ENCODE measurements around the gene PRKCZ.
A peak's percentile ranks its signal among the peaks of the same experiment; 100 is the strongest.

The PRKCZ gene

GRCh38 chr1:2188336-2188735 is 138.1 kb downstream of the PRKCZ start:
- H3K27me3 ChIP-seq (ENCODE audit: control insufficient read depth in 2 of 2, insufficient read depth in 2 of 2, low read length in 2 of 2) = no peaks in the 10 kb centered on the region
- no peak overlapping the region for H3K9ac ChIP-seq (ENCODE audit: low read depth in 1 of 2, low read length in 2 of 2)
- peaks cover 15 to 18% of the 10 kb centered on the region in 2 donors for H3K4me1 ChIP-seq (ENCODE audit: control insufficient read depth in 2 of 2, insufficient read depth in 2 of 2, low read length in 2 of 2)
- H3K36me3 ChIP-seq (ENCODE audit: control insufficient read depth in 2 of 2, insufficient read depth in 2 of 2, low read length in 2 of 2) = peaks cover 9 to 15% of the 10 kb centered on the region in 2 donors
- H3K4me3 ChIP-seq (ENCODE audit: low read length in 2 of 2) = no peak overlapping the region
- H3K27ac ChIP-seq (ENCODE audit: low read depth in 2 of 2, low read length in 2 of 2) = no peak overlapping the region
- no peaks in the 10 kb centered on the region for H3K9me3 ChIP-seq (ENCODE audit: control insufficient read depth in 2 of 2, low read length in 2 of 2)

GRCh38 chr1:2189459-2190425 is 139.5 kb downstream of the PRKCZ start:
- H3K27ac ChIP-seq (ENCODE audit: low read depth in 2 of 2, low read length in 2 of 2) = peak overlapping the region; percentile 95 to 97
- H3K4me1 ChIP-seq (ENCODE audit: control insufficient read depth in 2 of 2, insufficient read depth in 2 of 2, low read length in 2 of 2) = peaks cover 19 to 23% of the 10 kb centered on the region in 2 donors
- H3K9me3 ChIP-seq (ENCODE audit: control insufficient read depth in 2 of 2, low read length in 2 of 2) = no peaks in the 10 kb centered on the region
- no peaks in the 10 kb centered on the region for H3K27me3 ChIP-seq (ENCODE audit: control insufficient read depth in 2 of 2, insufficient read depth in 2 of 2, low read length in 2 of 2)
- peak overlapping the region; percentile 67 to 80 for H3K4me3 ChIP-seq (ENCODE audit: low read length in 2 of 2)
- peak overlapping the region; percentile 68 to 92 for H3K9ac ChIP-seq (ENCODE audit: low read depth in 1 of 2, low read length in 2 of 2)
- H3K36me3 ChIP-seq (ENCODE audit: control insufficient read depth in 2 of 2, insufficient read depth in 2 of 2, low read length in 2 of 2) = peaks cover 9 to 12% of the 10 kb centered on the region in 2 donors

GRCh38 chr1:2190491-2190976 is 140.3 kb downstream of the PRKCZ start:
- peak overlapping the region; percentile 67 to 80 for H3K4me3 ChIP-seq (ENCODE audit: low read length in 2 of 2)
- H3K9me3 ChIP-seq (ENCODE audit: control insufficient read depth in 2 of 2, low read length in 2 of 2) = no peaks in the 10 kb centered on the region
- H3K27me3 ChIP-seq (ENCODE audit: control insufficient read depth in 2 of 2, insufficient read depth in 2 of 2, low read length in 2 of 2) = no peaks in the 10 kb centered on the region
- peak overlapping the region; percentile 68 to 92 for H3K9ac ChIP-seq (ENCODE audit: low read depth in 1 of 2, low read length in 2 of 2)
- H3K36me3 ChIP-seq (ENCODE audit: control insufficient read depth in 2 of 2, insufficient read depth in 2 of 2, low read length in 2 of 2) = peaks cover 3 to 5% of the 10 kb centered on the region in 2 donors
- peak overlapping the region; percentile 95 to 97 for H3K27ac ChIP-seq (ENCODE audit: low read depth in 2 of 2, low read length in 2 of 2)
- peaks cover 24 to 28% of the 10 kb centered on the region in 2 donors for H3K4me1 ChIP-seq (ENCODE audit: control insufficient read depth in 2 of 2, insufficient read depth in 2 of 2, low read length in 2 of 2)

- Histone ChIP-seq H3K27ac (ENCODE audit: low read depth in 2 of 2, low read length in 2 of 2) (peak overlapping the region; percentile 20 to 43), H3K4me1 (ENCODE audit: control insufficient read depth in 2 of 2, insufficient read depth in 2 of 2, low read length in 2 of 2) (peaks cover 30 to 32% of the 10 kb centered on the region in 2 donors), H3K9me3 (ENCODE audit: control insufficient read depth in 2 of 2, low read length in 2 of 2) (no peaks in the 10 kb centered on the region), H3K9ac (ENCODE audit: low read depth in 1 of 2, low read length in 2 of 2) (no peak overlapping the region), H3K27me3 (ENCODE audit: control insufficient read depth in 2 of 2, insufficient read depth in 2 of 2, low read length in 2 of 2) (no peaks in the 10 kb centered on the region), H3K36me3 (ENCODE audit: control insufficient read depth in 2 of 2, insufficient read depth in 2 of 2, low read length in 2 of 2) (no peaks in the 10 kb centered on the region), H3K4me3 (ENCODE audit: low read length in 2 of 2) (no peak overlapping the region)
These were observed 142.1 kb downstream of the PRKCZ start for GRCh38 chr1:2192031-2192995.

- Histone ChIP-seq H3K27ac (ENCODE audit: low read depth in 2 of 2, low read length in 2 of 2) (peak overlapping the region in 1 of 2 donors; percentile 9), H3K27me3 (ENCODE audit: control insufficient read depth in 2 of 2, insufficient read depth in 2 of 2, low read length in 2 of 2) (no peaks in the 10 kb centered on the region), H3K4me3 (ENCODE audit: low read length in 2 of 2) (peak overlapping the region; percentile 37 to 52), H3K9me3 (ENCODE audit: control insufficient read depth in 2 of 2, low read length in 2 of 2) (no peaks in the 10 kb centered on the region), H3K4me1 (ENCODE audit: control insufficient read depth in 2 of 2, insufficient read depth in 2 of 2, low read length in 2 of 2) (peaks cover 37 to 38% of the 10 kb centered on the region in 2 donors), H3K9ac (ENCODE audit: low read depth in 1 of 2, low read length in 2 of 2) (peak overlapping the region; percentile 24 to 64), H3K36me3 (ENCODE audit: control insufficient read depth in 2 of 2, insufficient read depth in 2 of 2, low read length in 2 of 2) (no peaks in the 10 kb centered on the region)
These were observed 143.5 kb downstream of the PRKCZ start for GRCh38 chr1:2193514-2194281.

- no peaks in the 10 kb centered on the region for H3K9me3 ChIP-seq (ENCODE audit: control insufficient read depth in 2 of 2, low read length in 2 of 2)
These were observed 144.2 kb downstream of the PRKCZ start, which contains the start of gene FAAP20 for GRCh38 chr1:2194319-2194897. TSS of gene FAAP20 (minus strand) at chr1:2194772. CDS start at chr1:2194749, 23 bp downstream.

GRCh38 chr1:2194898-2195673 is 144.9 kb downstream of the PRKCZ start:
- no peaks in the 10 kb centered on the region for H3K9me3 ChIP-seq (ENCODE audit: control insufficient read depth in 2 of 2, low read length in 2 of 2)
- no peaks in the 10 kb centered on the region for H3K27me3 ChIP-seq (ENCODE audit: control insufficient read depth in 2 of 2, insufficient read depth in 2 of 2, low read length in 2 of 2)
- H3K4me3 ChIP-seq (ENCODE audit: low read length in 2 of 2) = peak overlapping the region; percentile 73 to 75
- peak overlapping the region; percentile 74 to 75 for H3K9ac ChIP-seq (ENCODE audit: low read depth in 1 of 2, low read length in 2 of 2)
- H3K27ac ChIP-seq (ENCODE audit: low read depth in 2 of 2, low read length in 2 of 2) = peak overlapping the region; percentile 94
- H3K4me1 ChIP-seq (ENCODE audit: control insufficient read depth in 2 of 2, insufficient read depth in 2 of 2, low read length in 2 of 2) = peaks cover 36% of the 10 kb centered on the region in 2 donors
- no peaks in the 10 kb centered on the region for H3K36me3 ChIP-seq (ENCODE audit: control insufficient read depth in 2 of 2, insufficient read depth in 2 of 2, low read length in 2 of 2)

More at GRCh38 chr1:2194319-2194897, 144.2 kb downstream of the PRKCZ start, which contains the start of gene FAAP20:
- H3K9ac ChIP-seq (ENCODE audit: low read depth in 1 of 2, low read length in 2 of 2) = peak within 1 kb of the TSS; percentile 74 to 75
- no peaks in the 10 kb centered on the region for H3K36me3 ChIP-seq (ENCODE audit: control insufficient read depth in 2 of 2, insufficient read depth in 2 of 2, low read length in 2 of 2)
- peaks cover 38 to 39% of the 10 kb centered on the region in 2 donors for H3K4me1 ChIP-seq (ENCODE audit: control insufficient read depth in 2 of 2, insufficient read depth in 2 of 2, low read length in 2 of 2)
- peak within 1 kb of the TSS; percentile 94 for H3K27ac ChIP-seq (ENCODE audit: low read depth in 2 of 2, low read length in 2 of 2)
- H3K4me3 ChIP-seq (ENCODE audit: low read length in 2 of 2) = peak within 1 kb of the TSS; percentile 73 to 75
- no peaks in the 10 kb centered on the region for H3K27me3 ChIP-seq (ENCODE audit: control insufficient read depth in 2 of 2, insufficient read depth in 2 of 2, low read length in 2 of 2)

GRCh38 chr1:2195785-2196184 is 145.6 kb downstream of the PRKCZ start:
- Histone ChIP-seq H3K9ac (ENCODE audit: low read depth in 1 of 2, low read length in 2 of 2) (peak overlapping the region in 1 of 2 donors; percentile 75), H3K4me3 (ENCODE audit: low read length in 2 of 2) (no peak overlapping the region), H3K9me3 (ENCODE audit: control insufficient read depth in 2 of 2, low read length in 2 of 2) (no peaks in the 10 kb centered on the region), H3K4me1 (ENCODE audit: control insufficient read depth in 2 of 2, insufficient read depth in 2 of 2, low read length in 2 of 2) (peaks cover 29% of the 10 kb centered on the region in 2 donors), H3K36me3 (ENCODE audit: control insufficient read depth in 2 of 2, insufficient read depth in 2 of 2, low read length in 2 of 2) (no peaks in the 10 kb centered on the region), H3K27me3 (ENCODE audit: control insufficient read depth in 2 of 2, insufficient read depth in 2 of 2, low read length in 2 of 2) (no peaks in the 10 kb centered on the region), H3K27ac (ENCODE audit: low read depth in 2 of 2, low read length in 2 of 2) (peak overlapping the region; percentile 94)

Data from mucosa of rectum (tissue), 2 donors.